Measurements from ENCODE around the gene TVP23A. TPM values are rescaled to one million over a fixed set of nuclear protein-coding genes. Genes with fewer than 3 reads are reported as not detected.

The TVP23A gene
- total and polyA plus RNA-seq, 7 donors, result 0.01 to 0.13 (median 0.06) TPM; not detected in 3

DNA sequence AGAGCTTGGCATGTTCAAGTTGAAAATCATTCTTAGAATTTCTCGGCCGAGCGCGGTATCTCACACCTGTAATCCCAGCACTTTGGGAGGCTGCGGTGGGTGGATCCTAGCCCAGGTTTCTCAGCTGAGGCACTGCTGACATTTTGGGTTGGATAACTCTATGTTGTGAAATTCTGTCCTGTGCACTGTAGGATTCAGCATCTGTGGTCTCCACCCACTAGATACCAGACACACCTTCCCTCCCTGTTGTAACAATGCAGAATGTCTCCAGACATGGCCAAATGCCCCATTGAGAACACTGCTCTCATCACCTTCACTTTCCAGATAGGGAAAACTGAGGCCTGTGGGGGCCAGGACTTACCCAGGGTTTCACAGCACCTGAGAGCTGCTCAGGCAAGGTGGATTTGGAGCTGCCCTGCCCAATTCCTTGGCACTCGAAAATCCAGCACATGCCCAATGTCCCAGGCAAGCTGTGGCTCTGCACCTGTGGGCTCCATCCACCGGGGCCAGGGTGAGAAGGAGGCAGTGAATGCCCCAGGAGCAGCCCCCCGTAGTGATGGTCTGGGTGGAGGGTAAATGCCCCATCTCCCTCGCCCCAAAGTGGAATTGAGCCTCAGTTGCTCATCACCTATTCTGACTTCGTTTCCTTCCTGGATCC, 20.2 kb upstream of the TVP23A start:
- TF ChIP-seq, protein P1, sequence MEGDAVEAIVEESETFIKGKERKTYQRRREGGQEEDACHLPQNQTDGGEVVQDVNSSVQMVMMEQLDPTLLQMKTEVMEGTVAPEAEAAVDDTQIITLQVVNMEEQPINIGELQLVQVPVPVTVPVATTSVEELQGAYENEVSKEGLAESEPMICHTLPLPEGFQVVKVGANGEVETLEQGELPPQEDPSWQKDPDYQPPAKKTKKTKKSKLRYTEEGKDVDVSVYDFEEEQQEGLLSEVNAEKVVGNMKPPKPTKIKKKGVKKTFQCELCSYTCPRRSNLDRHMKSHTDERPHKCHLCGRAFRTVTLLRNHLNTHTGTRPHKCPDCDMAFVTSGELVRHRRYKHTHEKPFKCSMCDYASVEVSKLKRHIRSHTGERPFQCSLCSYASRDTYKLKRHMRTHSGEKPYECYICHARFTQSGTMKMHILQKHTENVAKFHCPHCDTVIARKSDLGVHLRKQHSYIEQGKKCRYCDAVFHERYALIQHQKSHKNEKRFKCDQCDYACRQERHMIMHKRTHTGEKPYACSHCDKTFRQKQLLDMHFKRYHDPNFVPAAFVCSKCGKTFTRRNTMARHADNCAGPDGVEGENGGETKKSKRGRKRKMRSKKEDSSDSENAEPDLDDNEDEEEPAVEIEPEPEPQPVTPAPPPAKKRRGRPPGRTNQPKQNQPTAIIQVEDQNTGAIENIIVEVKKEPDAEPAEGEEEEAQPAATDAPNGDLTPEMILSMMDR (IDR thresholded peaks at IDR 0.05), result no peak
- WGBS, 3 donors, result 74 to 80% (median 78%) methylated on average over 10 of the region's 10 CpGs
- intact Hi-C loops (cut with DNase I), result loop anchor here (5.0 to 10.0 kb wide), 2 partner anchors 64 to 76 kb away; no protein-coding TSS in a partner anchor
- H3K36me3 ChIP-seq (ENCODE audit: insufficient read depth in 1 of 2, low read depth in 1 of 2), result no peaks in the 10 kb centered on the region
- H3K9me3 ChIP-seq, result no peaks in the 10 kb centered on the region
- DNase-seq (no peak), ATAC-seq (no peak)
- no peak overlapping the region for H3K27ac ChIP-seq
- peaks cover 0 to 2% (median 0%) of the 10 kb centered on the region in 3 donors for H3K27me3 ChIP-seq (ENCODE audit: insufficient read depth in 3 of 3, low read length in 2 of 3)
- H3K4me1 ChIP-seq, result no peaks in the 10 kb centered on the region
- H3K4me3 ChIP-seq, result no peak overlapping the region

DNA sequence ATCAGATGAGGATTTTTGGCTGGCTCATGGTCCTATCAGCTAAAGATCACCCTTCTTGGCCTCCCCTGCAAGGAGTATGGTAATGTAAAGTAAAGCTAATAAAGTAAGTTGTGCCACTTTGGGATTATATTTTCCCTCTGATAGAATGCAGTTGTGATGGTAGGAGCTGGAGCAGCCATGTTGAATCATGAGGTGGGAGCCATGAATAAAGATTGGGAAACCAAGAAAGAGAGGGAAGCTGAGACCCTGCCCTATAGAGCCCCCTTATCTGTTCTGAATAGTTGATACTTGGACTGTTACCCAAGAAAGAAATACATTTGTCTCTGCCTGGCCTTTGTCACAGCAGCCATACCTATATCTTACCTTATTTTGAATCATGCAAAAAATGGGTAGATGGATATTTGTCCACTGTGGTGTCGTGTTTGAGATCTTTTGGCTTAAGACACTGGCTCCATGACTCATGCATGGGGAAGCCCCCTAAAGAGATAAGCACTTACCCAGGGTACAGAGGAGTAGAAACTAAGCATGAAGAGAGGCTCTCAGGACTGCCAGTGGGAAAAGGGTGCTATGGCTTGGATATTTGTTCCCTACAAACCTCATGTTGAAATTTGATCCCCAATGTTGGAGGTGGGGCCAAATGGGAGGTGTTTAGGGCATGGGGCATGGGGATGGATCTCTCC, 17.7 kb upstream of the TVP23A start:
- Histone ChIP-seq H3K9me3 (no peaks in the 10 kb centered on the region), H3K27me3 (ENCODE audit: insufficient read depth in 3 of 3, low read length in 2 of 3) (no peaks in the 10 kb centered on the region), H3K36me3 (ENCODE audit: insufficient read depth in 1 of 2, low read depth in 1 of 2) (no peaks in the 10 kb centered on the region), H3K27ac (no peak overlapping the region), H3K4me3 (no peak overlapping the region), H3K4me1 (no peaks in the 10 kb centered on the region)
- intact Hi-C loops (cut with DNase I), result loop anchor here (5.0 to 10.0 kb wide), 2 partner anchors 66 to 78 kb away; no protein-coding TSS in a partner anchor
- ATAC-seq, result no peak
- no peak for DNase-seq
- TF ChIP-seq, protein P1 (IDR thresholded peaks at IDR 0.05), result no peak
- 73 to 88% (median 75%) methylated on average over 1 of the region's 1 CpG for WGBS, 3 donors

DNA sequence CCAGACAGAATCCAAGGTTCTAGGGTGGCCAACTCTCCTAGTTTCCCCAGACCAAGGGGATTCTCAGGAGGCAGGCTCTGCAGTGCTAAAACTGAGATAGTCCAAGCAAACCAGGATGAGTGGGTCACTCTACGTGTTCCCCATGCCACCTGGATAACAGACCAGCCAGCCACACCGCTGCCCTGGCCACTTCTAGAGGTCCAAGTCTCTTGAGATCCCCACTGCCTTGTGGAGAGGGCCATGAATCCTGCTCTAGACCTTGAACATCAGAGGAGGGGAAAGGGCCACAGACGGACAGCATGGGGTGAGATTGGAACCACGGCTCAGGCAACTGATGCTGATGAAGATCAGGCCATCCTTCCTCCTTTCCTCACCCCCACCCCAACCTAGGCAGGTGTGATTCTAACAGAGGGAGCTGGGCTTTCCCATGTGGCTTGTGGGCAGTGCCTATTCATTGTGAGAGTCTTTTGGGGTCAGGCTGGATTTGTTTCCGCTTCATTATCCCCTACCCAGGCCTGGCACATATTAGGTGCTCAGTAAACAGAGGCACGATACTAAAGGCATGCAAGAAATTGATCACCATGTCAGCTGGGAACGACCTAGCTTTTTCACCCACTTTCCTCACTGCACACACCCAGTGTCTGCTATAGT, 16.8 kb upstream of the TVP23A start:
- no peak for ATAC-seq
- Histone ChIP-seq H3K36me3 (ENCODE audit: insufficient read depth in 1 of 2, low read depth in 1 of 2) (no peaks in the 10 kb centered on the region), H3K9me3 (no peaks in the 10 kb centered on the region), H3K4me1 (no peaks in the 10 kb centered on the region), H3K27ac (no peak overlapping the region), H3K27me3 (ENCODE audit: insufficient read depth in 3 of 3, low read length in 2 of 3) (no peaks in the 10 kb centered on the region), H3K4me3 (no peak overlapping the region)
- TF ChIP-seq, protein P1 (IDR thresholded peaks at IDR 0.05), result no peak
- DNase-seq, result no peak
- WGBS, 3 donors, result 83 to 88% (median 85%) methylated on average over 7 of the region's 7 CpGs
- intact Hi-C loops (cut with DNase I), result loop anchor here (5.0 to 10.0 kb wide), 2 partner anchors 67 to 79 kb away; no protein-coding TSS in a partner anchor

DNA sequence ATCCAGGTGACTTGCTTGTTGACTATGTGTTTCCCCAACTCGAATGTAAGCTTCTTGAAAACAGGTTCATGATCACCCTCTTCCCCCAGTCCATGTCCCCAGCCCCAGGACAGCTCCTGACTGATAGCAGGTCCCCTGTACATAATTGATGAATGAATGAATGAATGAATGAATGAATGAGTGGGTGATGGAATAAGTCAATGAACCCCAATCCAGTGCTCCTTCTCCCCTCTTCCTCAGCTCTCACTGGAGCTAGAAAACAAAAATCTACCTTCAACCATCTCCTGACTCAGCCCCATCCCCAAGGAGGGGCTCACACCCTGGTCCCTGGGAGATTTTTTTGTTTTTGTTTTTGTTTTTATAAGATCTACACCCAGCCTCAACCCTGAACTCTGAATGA, 16.2 kb upstream of the TVP23A start:
- no peak overlapping the region for H3K4me3 ChIP-seq
- DNase-seq (no peak), ATAC-seq (no peak)
- TF ChIP-seq, protein P1 (IDR thresholded peaks at IDR 0.05), result no peak
- intact Hi-C loops (cut with DNase I), result loop anchor here (5.0 to 10.0 kb wide), 2 partner anchors 68 to 80 kb away; no protein-coding TSS in a partner anchor
- H3K27me3 ChIP-seq (ENCODE audit: insufficient read depth in 3 of 3, low read length in 2 of 3), result no peaks in the 10 kb centered on the region
- H3K4me1 ChIP-seq, result no peaks in the 10 kb centered on the region
- no peak overlapping the region for H3K27ac ChIP-seq
- no peaks in the 10 kb centered on the region for H3K36me3 ChIP-seq (ENCODE audit: insufficient read depth in 1 of 2, low read depth in 1 of 2)
- 74 to 100% (median 78%) methylated on average over 1 of the region's 1 CpG for WGBS, 3 donors
- H3K9me3 ChIP-seq, result no peaks in the 10 kb centered on the region
